Retinal pigment epithelial cell (primary cell): Measurements from ENCODE around the gene SH3YL1.

Experiments
- DNase-seq: peaks from one replicate; pipeline ENCODE4 v3.0.0-alpha.2; 2010; ENCODE audit warnings: low read depth
- H3K4me3 ChIP-seq: 2 replicates; pipeline ENCODE4 v1.5.1; 2011; ENCODE audit warnings: mild to moderate bottlenecking, low read length, control low read depth, moderate library complexity
- CTCF ChIP-seq: conservative IDR thresholded peaks from 2 replicates; pipeline ENCODE4 v1.5.1; 2011; ENCODE audit warnings: low read depth, low read length, control low read depth, inconsistent platforms

SH3YL1 gene

GRCh38 chr2:286035-286434, 22.2 kb upstream of the SH3YL1 start:
- H3K4me3 ChIP-seq: no peak overlapping the region
- DNase-seq: no peak

GRCh38 chr2:285531-285930, 21.7 kb upstream of the SH3YL1 start:
- H3K4me3 ChIP-seq: no peak overlapping the region
- no peak for TF ChIP-seq CTCF
- no peak for DNase-seq

More at GRCh38 chr2:286035-286434, 22.2 kb upstream of the SH3YL1 start:
- TF ChIP-seq CTCF: no peak

- TF ChIP-seq CTCF: no peak
- no peak for DNase-seq
- no peak overlapping the region for H3K4me3 ChIP-seq
These were observed 21.2 kb upstream of the SH3YL1 start for GRCh38 chr2:284896-285492.

- TF ChIP-seq CTCF: no peak
- no peak for DNase-seq
- no peak overlapping the region for H3K4me3 ChIP-seq
These were observed 20.4 kb upstream of the SH3YL1 start for GRCh38 chr2:283996-284794.

GRCh38 chr2:282371-283263, 18.8 kb upstream of the SH3YL1 start:
- DNase-seq: no peak
- no peak overlapping the region for H3K4me3 ChIP-seq
- TF ChIP-seq CTCF: no peak

GRCh38 chr2:281381-281780, 17.5 kb upstream of the SH3YL1 start:
- TF ChIP-seq CTCF: no peak
- H3K4me3 ChIP-seq: no peak overlapping the region
- no peak for DNase-seq
